CD4-positive, alpha-beta T cell treated with Interleukin-4 for 4 hours (primary cell): Measurements from ENCODE around the gene RAB37.
A peak's percentile ranks its signal among the peaks of the same experiment; 100 is the strongest.

ENCODE experiments used
- DNase-seq: peaks from one replicate; pipeline ENCODE4 v3.0.0-alpha.2; 2020

RAB37 gene

DNA sequence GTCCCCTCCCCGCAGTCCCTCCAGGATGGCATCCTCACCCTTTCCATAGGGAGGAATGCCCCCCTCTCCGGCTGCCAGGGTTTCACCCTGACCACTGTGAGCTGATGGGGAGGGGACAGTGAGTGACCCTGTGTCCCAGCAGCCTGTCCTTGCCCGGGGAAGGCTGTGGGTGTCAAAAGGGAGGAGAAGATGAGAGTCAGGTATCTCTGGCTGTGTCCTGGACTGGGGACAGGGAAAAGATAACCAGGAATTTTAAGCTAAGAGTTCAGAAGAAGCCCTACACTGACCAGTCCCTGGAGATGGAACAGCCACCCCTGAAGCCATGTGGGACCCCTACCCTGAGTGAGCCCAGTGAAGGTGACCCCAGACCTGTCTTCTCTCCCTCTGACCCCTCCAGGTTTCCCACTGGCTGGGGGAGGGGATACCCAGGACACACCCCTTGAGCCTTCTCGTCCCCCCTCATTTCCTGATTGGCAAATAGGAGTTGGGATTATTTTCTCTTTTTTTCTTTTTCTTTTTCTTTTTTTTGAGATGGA lies 27.8 kb downstream of the RAB37 start:
- DNase-seq: no peak

DNA sequence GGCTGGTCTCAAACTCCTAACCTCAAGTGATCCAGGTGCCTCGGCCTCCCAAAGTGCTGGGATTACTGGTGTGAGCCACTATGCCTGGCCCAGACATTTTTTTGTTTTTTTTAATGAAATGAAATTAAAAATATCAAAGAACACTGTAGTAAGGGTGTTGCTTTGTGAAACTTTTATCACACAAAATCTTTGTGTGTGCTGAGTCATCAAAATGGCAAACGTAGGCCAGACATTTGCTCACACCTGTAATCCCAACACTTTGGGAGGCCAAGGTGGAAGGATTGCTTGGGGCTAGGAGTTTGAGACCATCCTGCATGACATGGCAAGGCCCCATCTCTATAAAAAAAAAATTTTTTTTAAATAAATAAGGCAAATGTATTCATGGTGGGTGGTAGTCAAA lies 29.4 kb downstream of the RAB37 start:
- DNase-seq: no peak

DNA sequence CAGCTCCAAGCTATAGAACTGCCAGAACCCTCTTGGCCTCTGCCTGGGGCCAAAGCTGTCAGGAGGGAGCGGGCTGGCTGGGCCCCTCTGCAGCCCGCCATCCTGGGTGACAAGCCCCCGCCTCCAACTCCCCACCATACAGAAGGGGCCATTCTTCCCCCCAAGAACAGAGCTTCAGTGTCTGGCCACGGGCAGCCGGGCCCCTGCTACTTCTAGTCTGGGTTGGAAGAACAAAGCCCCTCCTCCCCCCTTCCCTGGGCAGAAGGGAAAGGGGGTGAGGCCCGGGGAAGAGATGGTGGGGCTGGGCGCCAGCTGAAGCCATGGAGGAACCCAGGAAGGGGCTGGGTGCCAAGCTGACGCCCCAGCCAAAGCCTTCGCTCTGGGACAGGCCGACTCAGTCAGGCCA lies 30.1 kb downstream of the RAB37 start:
- no peak for DNase-seq

DNA sequence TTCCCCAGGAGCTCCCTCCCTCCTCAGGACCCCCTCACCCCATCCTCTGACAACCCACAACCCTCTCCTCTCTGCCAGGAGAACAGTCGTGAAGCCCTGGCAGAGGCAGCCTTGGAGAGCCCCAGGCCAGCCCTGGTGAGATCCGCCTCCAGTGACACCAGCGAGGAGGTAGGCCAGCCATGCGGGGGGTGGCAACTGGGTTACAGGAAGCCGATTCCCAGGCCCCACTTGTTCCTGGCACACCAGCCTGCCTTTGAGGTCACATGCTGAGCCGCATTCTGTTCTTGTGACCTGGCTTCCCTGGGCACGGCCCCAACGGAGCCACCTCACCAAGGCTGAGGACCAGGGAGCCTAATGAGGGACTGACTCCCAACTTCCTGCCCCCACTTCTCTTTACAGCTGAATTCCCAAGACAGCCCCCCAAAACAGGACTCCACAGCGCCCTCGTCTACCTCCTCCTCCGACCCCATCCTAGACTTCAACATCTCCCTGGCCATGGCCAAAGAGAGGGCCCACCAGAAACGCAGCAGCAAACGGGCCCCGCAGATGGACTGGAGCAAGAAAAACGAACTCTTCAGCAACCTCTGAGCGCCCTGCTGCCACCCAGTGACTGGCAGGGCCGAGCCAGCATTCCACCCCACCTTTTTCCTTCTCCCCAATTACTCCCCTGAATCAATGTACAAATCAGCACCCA lies 31.2 kb downstream of the RAB37 start:
- no peak for DNase-seq

DNA sequence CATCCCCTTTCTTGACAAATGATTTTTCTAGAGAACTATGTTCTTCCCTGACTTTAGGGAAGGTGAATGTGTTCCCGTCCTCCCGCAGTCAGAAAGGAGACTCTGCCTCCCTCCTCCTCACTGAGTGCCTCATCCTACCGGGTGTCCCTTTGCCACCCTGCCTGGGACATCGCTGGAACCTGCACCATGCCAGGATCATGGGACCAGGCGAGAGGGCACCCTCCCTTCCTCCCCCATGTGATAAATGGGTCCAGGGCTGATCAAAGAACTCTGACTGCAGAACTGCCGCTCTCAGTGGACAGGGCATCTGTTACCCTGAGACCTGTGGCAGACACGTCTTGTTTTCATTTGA lies 31.7 kb downstream of the RAB37 start:
- no peak for DNase-seq

DNA sequence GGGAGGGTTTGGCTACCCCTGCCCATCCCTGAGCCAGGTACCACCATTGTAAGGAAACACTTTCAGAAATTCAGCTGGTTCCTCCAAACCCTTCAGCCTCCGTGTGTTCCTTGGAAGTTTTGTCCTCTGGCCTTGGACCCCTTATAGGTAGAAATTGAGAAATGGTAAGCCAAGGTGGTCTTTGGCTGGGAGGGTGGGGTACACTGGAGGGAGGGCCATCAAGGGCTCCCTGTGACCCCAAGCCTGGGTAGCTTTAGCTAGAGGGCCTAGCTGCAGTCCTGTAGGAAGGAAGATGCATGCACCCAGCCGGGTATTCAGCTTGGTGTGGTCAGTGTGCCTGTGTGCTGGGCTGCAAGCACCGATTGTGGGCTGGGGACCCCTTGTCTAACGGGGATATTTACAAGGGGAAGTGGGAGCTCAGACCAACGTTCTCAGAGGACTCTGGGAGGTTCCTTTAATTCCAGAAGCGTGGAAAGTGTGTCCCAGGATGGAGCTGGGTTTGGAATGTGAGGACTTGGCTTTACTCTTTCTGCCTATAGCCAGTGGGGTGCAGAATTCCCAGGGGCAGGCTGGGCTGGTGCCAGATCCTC lies 32.3 kb downstream of the RAB37 start:
- no peak for DNase-seq

DNA sequence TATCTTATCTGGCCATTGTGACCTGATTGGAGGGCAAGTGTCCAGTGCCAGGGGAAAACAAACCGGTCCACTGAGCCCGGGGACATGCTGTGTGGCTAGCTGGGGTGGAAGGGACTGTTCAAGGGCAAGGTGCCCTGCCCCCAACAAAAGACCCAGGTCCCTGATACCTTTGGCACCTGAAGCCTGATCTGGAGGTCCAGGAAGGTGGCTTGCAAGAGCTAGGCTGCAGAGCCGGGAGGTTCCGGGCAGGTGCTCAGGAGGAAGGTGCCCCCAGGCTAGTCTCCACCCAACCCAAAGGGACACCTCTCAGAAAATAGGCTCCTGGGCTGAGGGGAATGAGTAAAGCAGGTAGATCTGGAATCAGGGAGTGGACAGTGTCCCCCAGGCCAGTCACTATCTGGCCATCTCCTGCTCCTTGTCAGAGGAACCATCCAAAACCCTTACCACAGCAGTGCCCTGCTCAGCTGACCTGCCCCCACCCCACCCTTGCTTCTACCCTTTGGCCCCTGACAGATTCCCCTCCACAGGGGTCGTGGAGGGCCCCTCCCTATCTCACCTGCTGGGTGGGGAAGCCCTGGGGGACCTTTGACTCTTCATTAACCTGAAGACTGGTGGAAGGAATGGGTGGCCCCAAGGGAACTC lies 32.9 kb downstream of the RAB37 start:
- no peak for DNase-seq

DNA sequence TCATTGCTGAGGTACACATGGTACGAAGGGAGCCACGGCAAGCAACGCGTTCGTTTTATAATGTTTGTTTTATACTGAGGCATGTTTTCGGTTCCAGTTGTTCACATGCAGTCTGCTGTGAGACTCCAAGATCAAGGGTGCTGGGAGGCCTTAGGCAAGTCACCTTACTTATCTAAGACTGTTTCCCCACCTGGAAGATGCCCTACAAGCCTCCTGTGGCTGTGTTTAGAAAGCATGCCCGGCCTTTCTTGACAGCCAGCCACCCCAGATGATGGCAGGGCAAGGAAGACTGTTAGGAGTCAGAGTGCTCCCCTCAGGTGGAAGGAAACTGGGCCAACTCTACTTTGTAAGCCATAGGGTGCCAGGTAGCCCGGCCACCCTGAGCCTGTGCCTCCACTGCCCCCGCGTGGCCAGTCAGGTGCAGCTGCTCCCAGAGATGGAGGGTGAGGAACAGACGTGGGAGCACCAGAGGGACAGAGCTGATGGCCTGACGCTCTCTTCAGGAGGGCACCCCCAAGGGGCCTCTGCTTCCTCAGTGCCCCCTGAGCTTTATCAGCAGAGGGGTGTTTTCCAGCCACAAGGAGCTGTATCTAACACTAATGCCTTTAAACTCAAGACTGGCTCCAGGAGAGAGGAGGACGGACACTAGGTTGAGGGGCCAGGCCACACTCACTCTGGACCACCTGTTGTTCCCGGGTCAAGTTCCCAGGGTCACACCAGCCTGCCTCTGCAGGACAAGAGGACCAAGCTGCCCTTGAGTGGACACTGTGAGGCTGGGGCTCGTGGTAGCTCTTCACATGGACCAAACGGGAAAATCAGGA lies 33.7 kb downstream of the RAB37 start:
- peak; percentile 74 for DNase-seq

DNA sequence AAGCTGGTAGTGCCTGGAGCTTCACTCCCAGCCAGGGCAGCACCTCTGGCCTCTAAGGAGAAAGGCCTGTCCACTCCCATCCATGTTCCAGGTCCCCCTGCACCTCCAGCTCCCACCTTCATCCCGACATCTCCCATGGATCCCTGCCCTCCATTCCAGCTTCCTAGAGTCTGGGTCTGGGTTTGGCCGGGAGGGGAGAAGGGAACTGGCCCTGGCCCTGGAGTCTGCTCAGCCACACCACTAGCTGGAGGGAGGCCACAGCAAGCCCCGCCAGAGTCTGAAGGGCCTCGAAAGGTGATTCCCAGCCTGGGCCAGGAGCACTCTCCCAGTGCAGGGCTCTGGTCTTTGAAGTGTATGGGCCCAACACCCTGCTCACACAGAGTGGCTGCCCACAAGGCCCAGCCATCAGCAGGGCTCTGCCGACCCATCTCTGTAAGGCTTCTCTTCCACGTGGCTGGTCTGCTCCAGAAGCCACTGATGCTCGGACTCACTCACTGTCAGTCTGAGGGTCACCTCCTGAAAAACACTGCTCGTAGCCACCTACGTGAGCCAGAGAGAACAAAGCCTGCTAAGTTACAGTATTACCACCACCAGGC lies 34.4 kb downstream of the RAB37 start:
- no peak for DNase-seq

DNA sequence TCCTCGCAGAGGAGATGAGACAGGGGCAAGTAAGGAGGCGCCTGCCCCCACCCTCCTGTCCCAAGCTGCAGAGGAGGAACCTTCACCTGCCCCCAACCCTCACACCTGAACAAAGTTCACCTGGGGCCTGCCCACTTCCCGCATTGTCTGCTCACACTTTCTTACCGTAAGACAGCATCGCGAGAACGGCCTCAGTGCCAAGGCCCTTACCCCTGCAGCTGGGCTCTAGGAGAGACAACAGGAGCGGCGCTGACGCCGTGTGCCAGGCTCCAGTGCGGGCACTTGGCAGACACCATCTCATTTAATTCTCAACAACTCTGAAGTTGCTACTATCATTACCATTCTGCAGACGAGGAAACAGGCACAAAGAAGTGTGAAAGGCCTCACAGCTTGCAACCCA lies 35.0 kb downstream of the RAB37 start:
- no peak for DNase-seq

DNA sequence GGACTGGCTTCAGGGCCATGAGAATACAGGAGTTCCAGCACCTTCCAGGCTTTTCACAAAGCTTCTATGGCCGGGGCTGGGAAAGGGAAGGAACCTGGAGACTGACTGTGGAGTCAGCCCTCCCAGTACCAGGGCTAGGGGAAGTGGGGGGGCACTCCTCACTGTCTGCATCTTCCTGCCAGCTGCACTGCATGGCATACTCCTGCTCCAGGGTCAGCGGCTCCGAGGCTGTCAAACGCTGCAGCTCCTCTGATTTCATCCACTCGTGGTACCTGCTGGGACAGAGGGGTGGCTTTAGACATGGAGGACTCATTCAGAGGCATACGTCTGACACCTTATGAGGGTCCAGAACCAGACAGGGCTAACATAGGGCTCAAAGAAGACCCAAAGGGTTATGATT lies 36.4 kb downstream of the RAB37 start:
- DNase-seq: no peak

DNA sequence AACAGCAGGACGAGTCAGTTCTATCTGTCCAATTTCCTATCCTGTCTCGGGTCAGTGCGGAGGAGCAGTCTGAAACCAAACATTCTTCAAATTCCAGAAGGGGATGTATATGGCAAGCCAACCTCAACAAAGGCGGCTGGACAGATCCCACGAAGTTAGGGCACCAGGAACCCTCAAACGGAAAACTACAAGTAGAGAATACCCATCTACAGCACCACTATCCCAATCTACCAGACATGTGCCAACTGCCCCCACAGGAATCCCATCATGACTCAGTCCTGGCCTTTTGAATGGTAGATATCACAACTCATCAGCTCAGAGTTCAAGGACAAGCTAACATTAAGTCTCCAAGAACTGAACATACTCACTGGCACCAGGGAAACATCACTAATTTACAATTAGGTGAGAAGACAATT lies 36.8 kb downstream of the RAB37 start:
- DNase-seq: no peak

DNA sequence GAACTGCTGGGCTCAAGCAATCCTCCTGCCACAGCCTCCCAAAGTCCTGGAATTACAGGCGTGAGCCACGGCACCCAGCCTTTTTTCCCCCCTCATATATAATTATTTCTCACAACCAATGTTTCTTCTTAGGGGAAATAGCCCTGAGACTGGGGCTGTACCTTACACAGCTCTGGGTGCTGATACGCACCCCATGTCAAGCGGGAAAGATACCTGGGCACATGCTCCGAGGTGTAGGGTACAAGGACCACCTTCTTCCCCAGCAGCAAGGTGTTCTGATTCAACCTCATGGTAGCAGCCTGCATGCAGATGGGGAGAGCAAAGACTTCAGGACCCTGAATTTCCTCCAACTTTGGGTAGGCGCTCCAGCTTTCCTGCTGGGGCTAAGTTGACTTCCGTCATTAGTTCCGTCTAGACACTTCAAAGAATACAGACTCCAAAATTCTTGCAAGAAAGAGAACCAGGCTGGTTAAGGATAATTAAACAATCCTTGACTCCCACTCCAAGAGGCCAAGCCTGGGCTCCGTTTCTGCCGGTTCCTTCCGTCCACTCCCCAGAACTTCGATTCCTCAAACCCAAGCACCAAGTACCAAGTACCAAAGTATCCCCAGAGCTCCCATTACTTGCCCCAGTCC lies 38.5 kb downstream of the RAB37 start:
- no peak for DNase-seq

DNA sequence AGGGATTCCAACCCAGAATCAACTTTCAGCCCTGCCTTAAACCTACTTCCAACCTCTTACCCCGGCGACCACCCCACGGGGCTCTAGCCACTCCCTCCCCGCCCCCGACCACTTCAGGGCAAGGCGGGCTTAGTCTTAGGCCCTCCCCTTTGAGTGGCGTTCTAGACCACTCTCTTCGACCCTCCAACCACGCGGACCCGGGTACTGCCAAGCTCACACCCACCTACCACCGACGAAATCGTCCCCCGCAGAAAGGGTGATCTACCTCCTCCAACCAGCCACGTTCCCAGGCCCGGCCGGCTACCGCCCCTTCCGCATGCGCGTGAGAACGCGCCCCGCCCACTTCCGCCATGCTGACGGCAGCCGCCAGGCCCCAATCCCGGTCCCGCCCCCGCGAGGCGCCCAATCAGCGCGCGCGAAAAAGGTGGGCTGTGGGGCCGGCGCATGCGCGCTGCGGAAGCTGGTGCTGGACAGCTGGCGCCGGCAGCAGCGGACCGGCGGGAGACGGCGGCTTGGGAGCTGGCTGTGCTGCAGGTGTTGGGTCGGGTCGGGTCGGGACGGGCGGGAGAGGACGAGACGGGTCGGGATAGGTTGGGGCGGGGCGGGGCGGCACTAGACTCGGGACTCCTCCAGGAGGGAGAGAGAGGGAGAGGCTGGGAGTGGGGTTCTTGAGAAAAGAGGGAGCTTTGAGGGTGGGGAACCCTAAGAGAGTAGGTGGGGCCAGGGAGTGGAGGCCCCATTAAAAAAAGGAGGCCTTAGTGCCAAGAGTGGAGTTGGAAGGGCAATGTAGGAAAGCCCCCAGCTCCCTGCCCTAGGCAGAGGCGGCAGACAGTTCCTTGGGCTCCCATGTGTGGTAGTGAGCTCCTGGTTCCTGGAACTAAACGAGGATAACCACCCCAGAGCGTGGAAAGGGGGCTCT lies 39.2 kb downstream of the RAB37 start, which contains the start of gene NAT9:
Gene NAT9, minus strand, starts transcription at position 302 of the 919 bp plus-strand sequence. CDS start 647 bp downstream, outside the sequence.
- DNase-seq: peak; percentile 96

DNA sequence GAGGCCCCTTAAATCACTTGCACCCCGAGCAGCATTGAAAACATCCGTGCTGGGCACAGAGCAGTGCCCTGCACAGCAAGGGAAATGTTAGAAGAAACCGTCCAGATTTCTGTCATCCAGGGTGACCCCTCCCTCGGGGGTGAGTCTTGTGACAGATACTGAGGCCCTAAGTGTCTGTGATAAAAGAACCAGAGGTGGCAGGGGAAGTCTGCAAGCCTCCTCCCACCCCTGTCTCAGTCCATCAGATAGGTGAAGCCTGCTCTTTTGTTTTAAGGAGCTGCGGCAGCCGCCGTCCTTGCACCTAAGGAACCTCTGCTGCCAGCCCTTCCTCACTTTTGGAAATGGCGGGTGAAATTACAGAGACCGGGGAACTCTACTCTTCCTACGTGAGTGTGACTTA lies 39.9 kb downstream of the RAB37 start:
- DNase-seq: no peak

DNA sequence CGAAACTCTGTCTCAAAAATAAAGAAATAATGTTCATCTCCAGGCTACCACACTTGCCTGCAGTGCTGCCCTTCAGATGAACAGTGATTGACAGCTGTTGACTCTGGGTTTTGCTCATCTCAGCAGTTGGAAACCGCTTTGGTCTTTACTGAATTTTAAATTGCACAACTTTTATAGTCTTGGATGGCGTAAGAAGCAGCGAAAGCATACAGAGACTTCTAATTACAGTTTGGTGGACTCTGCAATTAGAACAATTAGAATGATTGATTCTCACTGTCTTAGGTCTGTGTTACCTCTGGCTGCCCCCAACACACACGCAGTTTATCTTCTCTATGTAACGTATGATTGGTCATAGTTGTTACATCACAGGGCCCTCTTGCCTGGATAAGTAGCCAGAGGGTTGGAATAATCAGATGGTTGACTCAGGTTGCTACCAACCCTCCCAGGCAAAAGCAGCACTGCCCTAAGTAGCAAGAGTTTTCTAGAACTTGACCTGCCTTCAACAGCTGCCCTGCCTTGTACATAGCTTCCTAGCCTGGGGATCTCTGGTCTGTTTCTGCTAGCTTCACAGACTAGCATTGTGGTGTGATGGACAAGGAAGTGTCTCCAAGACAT lies 41.0 kb downstream of the RAB37 start:
- DNase-seq: no peak

DNA sequence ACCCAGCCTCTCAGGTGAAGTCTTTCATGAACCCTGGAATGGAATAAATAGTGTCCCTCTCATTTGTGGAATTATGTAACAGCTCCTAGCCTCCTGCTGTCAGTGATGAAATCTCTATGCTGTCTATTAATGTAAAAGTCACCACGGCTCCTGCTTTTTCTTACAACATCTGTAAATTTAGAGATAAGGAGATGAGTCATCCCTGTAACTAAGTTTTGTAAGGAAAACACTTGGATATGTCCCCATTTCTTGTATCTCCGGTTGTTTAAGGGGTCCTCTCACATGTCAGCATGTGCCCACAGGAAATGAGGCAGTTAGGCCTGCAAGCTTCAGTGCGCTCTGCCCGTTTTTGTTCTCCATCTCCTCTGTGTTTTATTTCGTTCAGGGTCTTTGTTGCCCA lies 41.9 kb downstream of the RAB37 start:
- no peak for DNase-seq

DNA sequence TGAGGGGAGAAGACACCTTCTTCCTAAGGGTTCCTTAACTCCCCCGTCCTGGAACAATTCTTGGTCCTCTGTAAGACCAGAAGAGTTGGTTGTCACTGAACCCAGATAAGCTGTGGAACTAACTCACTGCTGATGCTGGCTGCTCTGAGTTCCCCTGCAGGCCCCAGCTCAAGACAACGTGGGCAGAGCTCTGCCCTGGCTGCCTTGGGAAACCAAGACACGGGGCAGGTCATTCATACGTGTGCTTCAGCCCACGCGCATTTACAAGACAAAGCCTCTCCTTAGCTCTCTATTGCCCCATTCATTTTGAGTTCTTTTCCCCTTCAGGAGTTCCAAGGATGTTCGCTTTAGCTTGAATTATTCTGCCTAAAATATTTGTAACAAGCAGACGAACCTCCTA lies 42.4 kb downstream of the RAB37 start:
- no peak for DNase-seq

DNA sequence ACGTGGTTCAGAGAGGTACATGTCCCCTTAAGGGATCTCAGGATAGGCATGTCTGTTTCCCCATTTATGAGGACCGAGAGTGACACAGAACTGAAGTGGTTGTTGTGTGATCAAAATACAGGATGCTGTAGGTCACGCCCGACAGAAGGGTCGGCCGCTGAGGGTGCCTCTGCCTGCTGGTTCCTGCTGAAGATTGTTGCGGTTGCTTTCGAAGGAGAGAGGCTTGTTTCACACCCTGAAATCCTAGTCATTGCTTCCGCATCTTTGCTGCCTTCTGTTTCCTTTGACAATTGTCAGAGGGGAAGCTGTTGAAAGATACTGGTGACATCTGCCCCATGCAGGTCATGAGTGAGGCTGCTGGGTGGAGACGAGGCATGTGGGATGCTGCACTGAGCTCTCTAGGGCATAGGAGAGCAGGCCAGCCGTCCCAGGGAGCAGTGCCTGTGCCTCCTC lies 42.9 kb downstream of the RAB37 start:
- peak; percentile 83 for DNase-seq

DNA sequence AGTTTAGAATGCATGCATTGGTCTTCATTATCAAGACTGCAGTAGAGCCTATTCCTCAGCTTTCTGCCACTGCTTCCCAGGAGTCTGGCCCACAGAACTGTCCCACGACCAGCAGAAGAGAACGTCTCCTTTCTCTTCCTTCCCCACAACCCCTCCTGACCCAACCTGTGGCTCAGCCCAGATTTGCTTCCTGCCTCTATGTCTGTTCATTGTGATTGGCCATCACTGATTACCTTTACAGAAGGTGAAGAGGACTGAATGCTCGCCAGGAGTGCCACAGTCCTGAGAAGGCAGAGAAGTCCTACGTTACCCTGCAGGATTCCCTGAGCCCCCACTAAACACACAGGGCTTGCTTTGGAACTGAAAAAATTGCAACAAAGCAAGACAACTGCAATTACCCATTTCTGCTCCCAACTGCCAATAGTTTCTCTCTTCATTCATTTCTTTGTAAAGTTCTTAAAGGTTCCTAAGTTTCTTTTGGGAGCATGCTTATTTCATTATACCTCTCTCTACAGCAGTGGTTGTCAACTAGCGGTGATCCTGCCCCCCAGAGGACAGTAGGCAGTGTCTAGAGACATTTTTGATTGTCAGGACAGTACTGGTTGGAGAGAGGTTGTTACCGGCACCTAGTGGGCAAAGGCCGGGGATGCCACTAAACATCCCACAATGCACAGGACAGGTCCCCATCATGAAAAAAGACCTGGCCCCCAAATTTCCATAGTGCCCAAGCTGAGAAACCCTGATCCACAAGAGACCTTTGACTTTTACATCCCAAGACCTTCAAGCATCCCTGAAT lies 43.6 kb downstream of the RAB37 start:
- DNase-seq: peak; percentile 41
